BE2C (cell line): Measurements from ENCODE around the gene PRR14L.

ENCODE experiments used
- DNase-seq: peaks from one replicate; pipeline ENCODE4 v3.0.0-alpha.2; 2020
- H3K27me3 ChIP-seq: fragments of 250-450 bp; sonication (Bioruptor Pico); 2 replicates; pipeline ENCODE4 v1.5.1; 2020; ENCODE audit warnings: mild to moderate bottlenecking
- H3K36me3 ChIP-seq: fragments of 250-450 bp; sonication (Bioruptor Pico); 2 replicates; pipeline ENCODE4 v1.5.1; 2020; ENCODE audit warnings: mild to moderate bottlenecking
- H3K4me1 ChIP-seq: fragments of 250-450 bp; sonication (Bioruptor Pico); 2 replicates; pipeline ENCODE4 v1.5.1; 2020
- H3K4me3 ChIP-seq: 2 replicates; pipeline ENCODE4 v1.5.1; 2011; ENCODE audit warnings: low read depth, low read length
- H3K9me3 ChIP-seq: fragments of 250-450 bp; sonication (Bioruptor Pico); 2 replicates; pipeline ENCODE4 v1.5.1; 2020
- TF ChIP-seq, protein P1 (sequence below): IDR thresholded peaks from 2 replicates; pipeline ENCODE4 v1.5.1; 2012; ENCODE audit warnings: mild to moderate bottlenecking, low read depth, low read length

PRR14L gene

DNA sequence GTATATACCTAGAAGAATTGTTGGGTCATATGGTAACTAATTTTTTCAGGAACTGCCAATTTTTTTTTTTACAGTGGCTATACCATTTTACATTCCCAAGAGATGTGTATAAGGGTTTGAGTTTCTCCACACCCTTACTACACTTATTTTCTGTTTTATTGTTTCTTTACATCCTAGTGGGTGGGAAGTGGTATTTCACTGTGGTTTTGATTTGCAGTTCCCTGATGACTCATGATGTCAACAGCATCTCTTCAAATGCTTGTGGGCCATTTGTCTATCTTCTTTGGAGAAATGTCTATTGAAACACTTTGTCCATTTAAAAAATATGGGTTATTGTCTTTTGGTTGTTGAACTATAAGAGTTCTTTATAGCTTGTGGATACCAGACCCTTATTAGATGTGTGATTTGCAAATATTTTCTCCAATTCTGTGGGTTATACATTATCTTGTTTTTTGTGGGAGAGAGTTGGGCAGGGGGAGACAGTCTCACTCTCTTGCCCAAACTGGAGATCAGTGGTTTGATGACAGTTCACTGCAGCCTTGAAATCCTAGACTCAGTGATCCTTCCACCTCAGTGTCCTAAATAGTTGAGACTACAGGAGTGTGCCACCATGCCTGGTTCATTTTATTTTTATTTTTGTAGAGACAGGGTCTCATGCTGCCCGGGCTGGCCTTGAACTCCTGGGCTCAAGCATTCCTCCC, 57.6 kb downstream of the PRR14L start:
- TF ChIP-seq, protein P1, sequence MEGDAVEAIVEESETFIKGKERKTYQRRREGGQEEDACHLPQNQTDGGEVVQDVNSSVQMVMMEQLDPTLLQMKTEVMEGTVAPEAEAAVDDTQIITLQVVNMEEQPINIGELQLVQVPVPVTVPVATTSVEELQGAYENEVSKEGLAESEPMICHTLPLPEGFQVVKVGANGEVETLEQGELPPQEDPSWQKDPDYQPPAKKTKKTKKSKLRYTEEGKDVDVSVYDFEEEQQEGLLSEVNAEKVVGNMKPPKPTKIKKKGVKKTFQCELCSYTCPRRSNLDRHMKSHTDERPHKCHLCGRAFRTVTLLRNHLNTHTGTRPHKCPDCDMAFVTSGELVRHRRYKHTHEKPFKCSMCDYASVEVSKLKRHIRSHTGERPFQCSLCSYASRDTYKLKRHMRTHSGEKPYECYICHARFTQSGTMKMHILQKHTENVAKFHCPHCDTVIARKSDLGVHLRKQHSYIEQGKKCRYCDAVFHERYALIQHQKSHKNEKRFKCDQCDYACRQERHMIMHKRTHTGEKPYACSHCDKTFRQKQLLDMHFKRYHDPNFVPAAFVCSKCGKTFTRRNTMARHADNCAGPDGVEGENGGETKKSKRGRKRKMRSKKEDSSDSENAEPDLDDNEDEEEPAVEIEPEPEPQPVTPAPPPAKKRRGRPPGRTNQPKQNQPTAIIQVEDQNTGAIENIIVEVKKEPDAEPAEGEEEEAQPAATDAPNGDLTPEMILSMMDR = no peak
- H3K4me3 ChIP-seq = no peak overlapping the region
- no peaks in the 10 kb centered on the region for H3K27me3 ChIP-seq
- DNase-seq = no peak
- peaks cover 38% of the 10 kb centered on the region for H3K36me3 ChIP-seq
- no peaks in the 10 kb centered on the region for H3K9me3 ChIP-seq
- no peaks in the 10 kb centered on the region for H3K4me1 ChIP-seq

DNA sequence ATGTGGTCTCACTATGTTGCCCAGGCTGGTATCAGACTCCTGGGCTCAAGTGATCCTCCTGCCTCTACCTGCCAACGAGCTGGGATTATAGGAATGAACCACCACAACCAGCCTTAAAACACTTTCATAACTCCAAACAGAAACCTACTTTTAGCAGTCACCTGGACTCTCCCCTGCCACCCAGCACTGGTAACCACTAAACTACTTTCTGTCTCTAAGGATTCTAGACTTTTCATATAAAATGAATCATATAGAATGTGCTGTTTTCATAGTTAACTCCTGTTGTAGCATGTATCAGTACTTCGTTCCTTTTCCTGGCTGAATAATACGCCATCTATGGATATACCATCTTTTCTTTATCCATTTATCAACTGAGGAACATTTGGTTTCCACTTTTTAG, 58.5 kb downstream of the PRR14L start:
- Histone ChIP-seq H3K27me3 (no peaks in the 10 kb centered on the region), H3K36me3 (peaks cover 38% of the 10 kb centered on the region), H3K9me3 (no peaks in the 10 kb centered on the region), H3K4me3 (no peak overlapping the region), H3K4me1 (no peaks in the 10 kb centered on the region)
- DNase-seq = no peak
- TF ChIP-seq, protein P1 = no peak

DNA sequence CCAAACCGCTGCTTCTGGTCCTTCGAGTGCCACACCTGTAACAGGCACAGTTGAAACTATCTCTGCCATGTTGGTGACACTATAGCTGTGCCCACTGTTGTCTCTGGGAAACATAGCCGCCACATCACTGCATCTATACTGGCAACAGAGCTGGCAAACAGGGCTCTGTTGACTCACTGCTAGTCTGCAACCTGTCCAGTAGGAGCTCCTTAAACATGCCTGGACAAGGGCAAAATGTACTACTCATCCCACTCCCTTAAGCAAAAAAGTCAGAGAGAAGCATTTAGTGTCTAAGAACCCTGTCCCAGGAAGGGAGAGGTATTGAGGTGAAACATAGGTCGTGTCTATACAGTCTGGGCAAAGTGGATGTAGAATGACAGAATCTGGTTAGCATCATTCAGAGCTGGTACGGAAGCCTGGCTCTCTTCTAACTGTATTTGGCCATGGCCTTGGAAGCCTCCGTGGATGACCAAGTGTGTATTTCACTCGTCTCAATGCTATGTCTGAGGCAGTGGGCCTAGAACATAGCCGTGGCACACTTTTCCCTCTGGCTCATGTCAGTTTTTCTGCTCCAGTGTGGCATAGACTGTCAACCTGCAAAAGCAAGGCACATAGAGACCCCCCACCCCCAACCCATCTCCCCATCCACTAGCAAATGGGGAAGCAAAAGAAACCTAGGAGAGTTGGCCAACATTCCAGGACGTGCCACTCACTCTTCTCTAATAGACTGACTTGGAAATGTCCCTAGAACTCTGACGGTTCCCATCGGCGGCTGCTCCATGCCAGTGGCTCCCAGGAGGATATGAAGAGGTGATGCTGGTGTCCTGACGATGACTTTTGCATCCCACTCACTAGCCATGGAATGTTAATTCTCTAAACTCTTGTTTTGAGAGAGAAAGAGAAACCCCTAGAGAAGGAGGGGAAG, 66.5 kb downstream of the PRR14L start:
- DNase-seq = no peak
- Histone ChIP-seq H3K27me3 (no peaks in the 10 kb centered on the region), H3K4me3 (no peak overlapping the region)

DNA sequence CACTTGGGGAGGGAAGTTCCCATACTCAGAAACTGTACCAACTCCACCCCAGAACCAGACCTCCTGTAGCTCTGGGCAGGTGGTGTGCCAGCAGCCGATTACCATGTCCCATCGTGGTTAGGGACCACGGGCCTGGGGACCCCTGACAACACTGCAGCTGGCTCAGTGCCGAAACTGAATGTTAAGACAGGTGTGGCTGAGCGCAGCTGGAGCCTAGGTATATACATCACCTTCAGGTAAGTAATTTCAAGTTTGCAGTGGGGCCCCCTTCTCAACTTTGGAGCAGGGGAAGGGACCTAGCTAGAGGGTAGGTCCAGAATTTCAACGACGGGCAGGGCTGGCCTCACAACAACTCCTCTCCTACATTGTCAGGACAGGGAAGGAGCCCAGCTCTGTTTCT, 67.2 kb downstream of the PRR14L start:
- no peak for DNase-seq
- Histone ChIP-seq H3K4me3 (no peak overlapping the region), H3K27me3 (no peaks in the 10 kb centered on the region), H3K36me3 (peaks cover 14% of the 10 kb centered on the region), H3K4me1 (no peaks in the 10 kb centered on the region), H3K9me3 (no peaks in the 10 kb centered on the region)
- TF ChIP-seq, protein P1 = no peak

More for the DNA sequence above, 66.5 kb downstream of the PRR14L start:
- no peaks in the 10 kb centered on the region for H3K9me3 ChIP-seq
- H3K4me1 ChIP-seq = no peaks in the 10 kb centered on the region
- H3K36me3 ChIP-seq = peaks cover 14% of the 10 kb centered on the region
- TF ChIP-seq, protein P1 = no peak

DNA sequence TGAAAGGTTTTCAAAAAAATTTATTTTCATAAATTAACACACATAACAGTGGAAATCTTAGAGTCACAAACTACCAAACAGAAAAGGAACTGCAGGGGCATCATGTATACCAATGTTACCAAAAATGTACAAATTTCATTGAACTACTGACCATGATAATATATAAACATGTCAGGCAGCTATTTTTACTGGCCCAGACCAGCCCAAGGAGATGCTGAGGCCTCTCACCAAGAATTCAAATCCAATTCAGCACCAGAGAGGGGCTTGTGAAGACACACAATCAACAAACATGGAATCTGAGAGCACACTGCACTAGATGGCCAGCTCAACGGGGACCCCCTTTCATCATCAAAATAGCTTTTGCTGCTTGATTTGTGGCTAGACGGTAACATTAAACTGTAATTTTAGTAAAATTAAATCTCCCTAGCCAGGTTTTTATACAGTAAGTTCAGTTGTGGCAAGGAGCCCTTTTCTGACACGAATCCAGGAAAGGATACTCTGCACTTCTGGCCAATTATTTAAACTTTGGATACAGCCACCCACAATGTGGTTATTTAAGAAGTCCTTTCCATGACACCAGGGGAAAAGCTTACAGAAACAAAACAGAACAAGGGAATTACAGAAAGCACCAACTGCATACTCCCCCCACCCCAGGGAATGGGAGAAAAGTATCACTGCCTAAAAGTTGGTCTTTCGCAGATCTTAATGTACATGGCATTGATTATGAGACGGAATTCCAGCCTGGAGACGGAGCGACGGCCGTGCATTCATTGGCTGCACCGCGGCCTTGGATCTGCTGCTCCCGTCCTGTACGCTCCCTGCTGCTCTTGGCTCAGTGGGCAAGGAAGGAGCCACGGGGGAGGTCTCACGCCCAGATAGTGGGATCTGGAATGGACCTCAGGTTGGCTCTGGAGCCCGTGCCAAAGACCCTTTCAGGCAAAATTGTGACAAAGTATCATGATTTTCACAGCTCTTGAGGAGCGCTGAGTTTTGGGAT, 68.3 kb downstream of the PRR14L start:
- no peaks in the 10 kb centered on the region for H3K4me1 ChIP-seq
- TF ChIP-seq, protein P1 = no peak
- peaks cover 8% of the 10 kb centered on the region for H3K36me3 ChIP-seq
- H3K9me3 ChIP-seq = no peaks in the 10 kb centered on the region
- DNase-seq = no peak
- no peaks in the 10 kb centered on the region for H3K27me3 ChIP-seq
- H3K4me3 ChIP-seq = no peak overlapping the region
